H1 (cell line): ENCODE measurements around the gene CDH8. TPM values are rescaled to one million over a fixed set of nuclear protein-coding genes. Genes with fewer than 3 reads are reported as not detected.

Experiments used
- CTCF ChIA-PET: fragments of 300-600 bp; sonication (Branson Sonifier 250); formaldehyde crosslinking; loops from one replicate; lab custom pipeline; 2021; ENCODE audit not compliant: partially characterized antibody; lab: Charles Lee
- POLR2A ChIA-PET: fragments of 300-600 bp; sonication (Branson Sonifier 250); formaldehyde crosslinking; loops from one replicate; lab custom pipeline; 2021; ENCODE audit warnings: inconsistent platforms; ENCODE audit not compliant: partially characterized antibody; lab: Charles Lee
- DNase-seq, 2 experiments: peaks; one replicate each; pipeline versions ENCODE4 v3.0.0 to v3.0.0-alpha.2; 2010 to 2022; ENCODE audit warnings: low spot score in 2 of 2, low read depth in 1 of 2, mixed read lengths in 1 of 2
- FAIRE-seq: peaks from 2 replicates; lab custom pipeline; 2011; peaks lifted over from hg19 to GRCh38; lab: Jason Lieb, UNC
- H2AFZ ChIP-seq: 2 replicates; pipeline ENCODE4 v1.8.1; 2012; ENCODE audit warnings: low read length, inconsistent platforms
- H2AK5ac ChIP-seq: 2 replicates; pipeline ENCODE4 v1.6.1; 2013; ENCODE audit warnings: low read depth, low read length
- H2BK120ac ChIP-seq: replicated peaks from 2 replicates; pipeline ENCODE3; 2013; ENCODE audit warnings: low read depth, low read length, inconsistent platforms
- H2BK12ac ChIP-seq: 2 replicates; pipeline ENCODE4 v1.6.1; 2013; ENCODE audit warnings: low read depth, low read length
- H2BK15ac ChIP-seq: 2 replicates; pipeline ENCODE4 v1.6.1; 2013; ENCODE audit warnings: low read length
- H2BK20ac ChIP-seq: 2 replicates; pipeline ENCODE4 v1.6.1; 2013; ENCODE audit warnings: low read length
- H2BK5ac ChIP-seq: 2 replicates; pipeline ENCODE4 v1.6.1; 2013; ENCODE audit warnings: low read depth, low read length
- H3K14ac ChIP-seq: 2 replicates; pipeline ENCODE4 v1.6.1; 2013; ENCODE audit warnings: inconsistent platforms; ENCODE audit not compliant: insufficient read length
- H3K18ac ChIP-seq: 2 replicates; pipeline ENCODE4 v1.6.1; 2013; ENCODE audit warnings: low read length; ENCODE audit errors: extremely low read depth
- H3K23ac ChIP-seq: 2 replicates; pipeline ENCODE4 v1.6.1; 2013; ENCODE audit warnings: inconsistent platforms; ENCODE audit not compliant: insufficient read length
- H3K23me2 ChIP-seq: 2 replicates; pipeline ENCODE4 v1.6.1; 2013; ENCODE audit warnings: low read depth, low read length
- H3K27ac ChIP-seq: 2 replicates; pipeline ENCODE4 v1.6.1; 2011; ENCODE audit warnings: low read depth, low read length, inconsistent platforms
- H3K27me3 ChIP-seq, 4 experiments: replicated peaks in 1 of 4; 1 replicate in 1 of 4; 2 replicates in 3 of 4; pipeline versions ENCODE4 v1.6.1 to v1.8.1; 2011 to 2013; ENCODE audit warnings: low read length in 3 of 4, mild to moderate bottlenecking in 3 of 4, inconsistent platforms in 2 of 4, mixed read lengths in 2 of 4, moderate library complexity in 1 of 4; ENCODE audit not compliant: control insufficient read depth in 3 of 4, insufficient read depth in 3 of 4; ENCODE audit errors: extremely low read depth in 1 of 4
- H3K36me3 ChIP-seq, 4 experiments: 2 replicates each; pipeline versions ENCODE4 v1.6.1 to v1.8.1; 2011 to 2013; ENCODE audit warnings: mild to moderate bottlenecking in 4 of 4, low read length in 3 of 4, moderate library complexity in 2 of 4, control low read depth in 1 of 4, inconsistent platforms in 1 of 4; ENCODE audit not compliant: insufficient read depth in 4 of 4, control insufficient read depth in 2 of 4
- H3K4ac ChIP-seq: replicated peaks from 2 replicates; pipeline ENCODE3; 2013; ENCODE audit warnings: low read length, low read depth, mixed read lengths, inconsistent platforms; ENCODE audit not compliant: insufficient read length
- H3K4me1 ChIP-seq, 4 experiments: replicated peaks in 1 of 4; 1 replicate in 1 of 4; 2 replicates in 3 of 4; pipeline versions ENCODE4 v1.6.1 to v1.8.1; 2011 to 2013; ENCODE audit warnings: low read length in 3 of 4, inconsistent platforms in 2 of 4, mixed read lengths in 1 of 4; ENCODE audit not compliant: insufficient read depth in 4 of 4, control insufficient read depth in 3 of 4
- H3K4me2 ChIP-seq, 2 experiments: 2 replicates each; pipeline versions ENCODE4 v1.6.1 to v1.8.1; 2011 to 2013; ENCODE audit warnings: low read depth in 2 of 2, low read length in 2 of 2, control low read depth in 1 of 2, inconsistent platforms in 1 of 2, mild to moderate bottlenecking in 1 of 2; ENCODE audit not compliant: insufficient read depth in 1 of 2
- H3K4me3 ChIP-seq, 4 experiments: fragments of 200-600, 300-600 bp in 1 of 4; sonication (generic), shearing (Covaris generic), sonication (Bioruptor Twin) in 1 of 4; 2 replicates each; pipeline versions ENCODE4 v1.5.1 to v1.8.1; 2011 to 2016; ENCODE audit warnings: low read length in 4 of 4, low read depth in 3 of 4, control low read depth in 2 of 4, inconsistent platforms in 2 of 4, mild to moderate bottlenecking in 2 of 4, mixed read lengths in 1 of 4, moderate library complexity in 1 of 4; ENCODE audit not compliant: insufficient read depth in 2 of 4; ENCODE audit errors: extremely low read depth in 1 of 4
- H3K56ac ChIP-seq: replicated peaks from 2 replicates; pipeline ENCODE3; 2013; ENCODE audit warnings: low read depth, mild to moderate bottlenecking, mixed read lengths, low read length, inconsistent platforms; ENCODE audit not compliant: insufficient read length
- H3K79me1 ChIP-seq: 2 replicates; pipeline ENCODE4 v1.6.1; 2013; ENCODE audit warnings: low read depth, low read length, control low read depth
- H3K79me2 ChIP-seq, 2 experiments: 2 replicates each; pipeline versions ENCODE4 v1.6.1 to v1.8.1; 2012 to 2013; ENCODE audit warnings: low read length in 2 of 2, mild to moderate bottlenecking in 2 of 2, inconsistent platforms in 1 of 2; ENCODE audit not compliant: insufficient read depth in 2 of 2, control insufficient read depth in 1 of 2
- H3K9ac ChIP-seq, 4 experiments: replicated peaks in 1 of 4; 1 replicate in 1 of 4; 2 replicates in 3 of 4; pipeline versions ENCODE4 v1.6.1 to v1.8.1; 2011 to 2013; ENCODE audit warnings: low read depth in 3 of 4, low read length in 3 of 4, control low read depth in 2 of 4, mild to moderate bottlenecking in 2 of 4, moderate library complexity in 2 of 4, inconsistent platforms in 1 of 4; ENCODE audit errors: extremely low read depth in 1 of 4
- H3K9me3 ChIP-seq, 2 experiments: 2 replicates each; pipeline versions ENCODE4 v1.6.1 to v1.8.1; 2012 to 2013; ENCODE audit warnings: mild to moderate bottlenecking in 2 of 2, moderate library complexity in 2 of 2, control low read depth in 1 of 2, inconsistent platforms in 1 of 2, low read depth in 1 of 2, low read length in 1 of 2, mixed read lengths in 1 of 2; ENCODE audit not compliant: insufficient read depth in 2 of 2
- H4K20me1 ChIP-seq, 2 experiments: replicated peaks in 1 of 2; 2 replicates each; pipeline versions ENCODE3 to v1.8.1; 2011 to 2013; ENCODE audit warnings: inconsistent platforms in 2 of 2, low read length in 2 of 2, mild to moderate bottlenecking in 1 of 2; ENCODE audit not compliant: insufficient read depth in 2 of 2, control insufficient read depth in 1 of 2
- H4K5ac ChIP-seq: 2 replicates; pipeline ENCODE4 v1.6.1; 2013; ENCODE audit warnings: low read length, low read depth, mixed read lengths, inconsistent platforms; ENCODE audit not compliant: insufficient read length
- H4K8ac ChIP-seq: 2 replicates; pipeline ENCODE4 v1.8.0; 2013; ENCODE audit warnings: mild to moderate bottlenecking, moderate library complexity, low read length, inconsistent platforms; ENCODE audit not compliant: insufficient read depth; ENCODE audit errors: extremely low read depth
- H4K91ac ChIP-seq: replicated peaks from 2 replicates; pipeline ENCODE3; 2013; ENCODE audit warnings: low read length, mixed read lengths, inconsistent platforms; ENCODE audit not compliant: insufficient read length
- CREB1 ChIP-seq: IDR thresholded peaks from 2 replicates; pipeline ENCODE4 v1.6.1; 2012; ENCODE audit warnings: inconsistent platforms
- GABPA ChIP-seq: IDR thresholded peaks from 2 replicates; pipeline ENCODE4 v1.6.1; 2011; ENCODE audit warnings: mild to moderate bottlenecking, low read length, moderate library complexity, borderline replicate concordance; ENCODE audit not compliant: insufficient read depth
- GTF2F1 ChIP-seq: IDR thresholded peaks from 2 replicates; pipeline ENCODE4 v1.6.1; 2012; ENCODE audit warnings: low read depth, low read length, improper control_type of control experiment, borderline replicate concordance
- KDM4A ChIP-seq: IDR thresholded peaks from one replicate; pipeline ENCODE4 v1.7.1; 2012; ENCODE audit warnings: low read depth, mild to moderate bottlenecking, moderate library complexity, low read length, inconsistent platforms; ENCODE audit not compliant: severe bottlenecking
- KDM5A ChIP-seq: fragments of 200-600 bp; IDR thresholded peaks from 2 replicates; pipeline ENCODE4 v1.7.1; 2012; ENCODE audit warnings: mild to moderate bottlenecking, low read length, inconsistent platforms, mixed read lengths
- NRF1 ChIP-seq: IDR thresholded peaks from 2 replicates; pipeline ENCODE4 v1.6.1; 2011; ENCODE audit warnings: mild to moderate bottlenecking, low read depth, low read length, improper control_type of control experiment
- PHF8 ChIP-seq: fragments of 200-600 bp; sonication (generic); conservative IDR thresholded peaks from 2 replicates; pipeline ENCODE4 v1.7.1; 2012; ENCODE audit warnings: low read depth, mild to moderate bottlenecking, inconsistent platforms, low read length, moderate library complexity
- RXRA ChIP-seq: IDR thresholded peaks from 2 replicates; pipeline ENCODE4 v1.6.1; 2011; ENCODE audit warnings: low read depth, mild to moderate bottlenecking, low read length, moderate library complexity; ENCODE audit not compliant: insufficient read depth
- SAP30 ChIP-seq: fragments of 300-600 bp; sonication (generic); IDR thresholded peaks from 2 replicates; pipeline ENCODE4 v1.7.1; 2012; ENCODE audit warnings: low read length, moderate library complexity, mild to moderate bottlenecking, inconsistent platforms; ENCODE audit not compliant: insufficient read depth, insufficient replicate concordance
- TAF7 ChIP-seq: optimal IDR thresholded peaks from 2 replicates; pipeline ENCODE3; 2011; ENCODE audit warnings: low read depth, mild to moderate bottlenecking, inconsistent platforms, low read length, moderate library complexity, borderline replicate concordance
- WGBS, 2 experiments: shearing (Covaris generic) in 1 of 2; methylation state at CpG; one replicate each; pipeline versions ENCODE4 v1.1.6 to v1.1.7; 2013 to 2015; ENCODE audit warnings: low lambda C conversion rate in 2 of 2, mixed read lengths in 2 of 2, inconsistent platforms in 1 of 2, low coverage in 1 of 2, missing lambda C conversion rate in 1 of 2; ENCODE audit not compliant: insufficient replicate concordance in 2 of 2, insufficient coverage in 1 of 2, insufficient read length in 1 of 2; ENCODE audit errors: extremely low coverage in 1 of 2, missing lambda C conversion rate in 1 of 2; 5-methylcytosine and 5-hydroxymethylcytosine counted together
- polyA plus RNA-seq, 7 experiments: library from polyadenylated mRNA; depleted of rRNA in 3 of 7; stranded (reverse) in 5 of 7; unstranded in 2 of 7; fragments of >200 nt in 5 of 7; fragments of 200-250 nt in 2 of 7; gene quantifications; 1 replicate in 5 of 7; 2 replicates in 1 of 7; 4 replicates in 1 of 7; pipeline versions ENCODE4 v1.2.1 to v1.2.3, GENCODE V29; 2011 to 2013; ENCODE audit warnings: missing spikeins in 2 of 7, mixed read lengths in 2 of 7
- total RNA-seq: library from RNA; stranded (reverse); fragmentation: NEBNext Ultra II Directional; extraction: Animal tissue kit (Norgen Biotek cat#: 25700); gene quantifications from 2 replicates; pipeline ENCODE4 v1.2.1, GENCODE V29; 2021

CDH8 gene
- total and polyA plus RNA-seq, 2 of the 8 experiments (the other 6 are each of a cell fraction or from before 2014, with no cell fraction given): 7.7 to 8.4 TPM

DNA sequence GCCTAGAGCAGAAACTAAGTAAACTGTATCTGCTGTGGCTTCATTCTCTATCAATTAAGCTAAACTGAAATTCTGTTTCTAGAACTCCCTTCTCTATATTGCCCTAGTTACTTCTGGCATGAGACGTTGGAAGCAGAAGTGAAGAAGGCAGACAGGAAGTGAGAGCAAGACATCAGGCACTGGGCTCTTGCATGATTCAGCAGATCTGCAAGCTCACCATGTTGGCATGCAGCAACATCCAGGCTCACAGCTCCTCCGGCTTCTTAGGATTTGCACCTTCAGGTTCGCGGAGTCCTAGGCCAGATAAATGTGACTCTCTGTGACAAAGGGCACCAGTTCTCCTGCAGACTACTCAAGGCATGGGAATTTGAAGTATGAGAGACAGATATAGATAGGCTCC is 148.3 kb downstream of the CDH8 start:
- H3K18ac ChIP-seq: no peak overlapping the region
- H3K23me2 ChIP-seq: no peaks in the 10 kb centered on the region
- no peak overlapping the region for H4K5ac ChIP-seq
- no peak overlapping the region for H2BK20ac ChIP-seq
- no peak overlapping the region for H2AK5ac ChIP-seq
- POLR2A ChIA-PET: no interaction called here
- no peak overlapping the region for H2AFZ ChIP-seq
- H2BK12ac ChIP-seq: no peak overlapping the region
- no peak overlapping the region for H3K23ac ChIP-seq
- peaks cover 0 to 4% (median 0%) of the 10 kb centered on the region in 4 experiments; a peak in 1 of 8 replicates for H3K36me3 ChIP-seq
- no peaks in the 10 kb centered on the region for H3K79me1 ChIP-seq
- H3K4me2 ChIP-seq: no peak overlapping the region
- no peak overlapping the region for H2BK120ac ChIP-seq
- H3K27me3 ChIP-seq: no peaks in the 10 kb centered on the region
- H3K9me3 ChIP-seq: no peaks in the 10 kb centered on the region
- H4K20me1 ChIP-seq: no peaks in the 10 kb centered on the region
- WGBS, 2 experiments: 98% methylated on average over 4 of the region's 4 CpGs; no CpG with 5 or more reads in 1 of the 2 experiments
- CTCF ChIA-PET: interaction anchor here (0.6 to 0.8 kb wide), 2 partner anchors 191 to 1437 kb away, joined by 4 read pairs; no protein-coding TSS in a partner anchor
- H3K4ac ChIP-seq: no peak overlapping the region
- no peak overlapping the region for H3K4me3 ChIP-seq
- no peaks in the 10 kb centered on the region for H3K79me2 ChIP-seq
- H4K8ac ChIP-seq: no peak overlapping the region
- H3K27ac ChIP-seq: no peak overlapping the region
- H3K14ac ChIP-seq: no peak overlapping the region
- H3K9ac ChIP-seq: no peak overlapping the region
- DNase-seq: no peak
- no peak for TF ChIP-seq NRF1
- TF ChIP-seq CREB1: no peak
- TF ChIP-seq PHF8: no peak
- no peak for TF ChIP-seq TAF7
- TF ChIP-seq KDM4A: no peak
- TF ChIP-seq GTF2F1: no peak
- no peak for TF ChIP-seq GABPA
- TF ChIP-seq KDM5A: no peak
- TF ChIP-seq RXRA: no peak
- no peak for TF ChIP-seq SAP30
- H4K91ac ChIP-seq: peak overlapping the region; percentile 35
- no peak overlapping the region for H3K56ac ChIP-seq
- H2BK15ac ChIP-seq: no peak overlapping the region
- no peak overlapping the region for H2BK5ac ChIP-seq
- no peaks in the 10 kb centered on the region for H3K4me1 ChIP-seq
- no peak for FAIRE-seq
